Liver (tissue), 9 donors: ENCODE data around the gene ABCA9. TPM values are rescaled to one million over a fixed set of nuclear protein-coding genes. Genes with fewer than 3 reads are reported as not detected.

Source experiments
- DNase-seq: peaks from one replicate; pipeline ENCODE4 v3.0.0-alpha.2; 2017; ENCODE audit warnings: low spot score
- H3K27ac ChIP-seq, 2 donors: one replicate each; pipeline ENCODE4 v1.7.0; 2013; ENCODE audit warnings: inconsistent platforms in 2 of 2, low read length in 2 of 2, control low read depth in 1 of 2, low read depth in 1 of 2, mild to moderate bottlenecking in 1 of 2
- H3K27me3 ChIP-seq, 4 donors: one replicate each; pipeline versions ENCODE4 v1.6.1 to v1.7.0; 2013; ENCODE audit warnings: low read length in 3 of 4, inconsistent platforms in 1 of 4, mild to moderate bottlenecking in 1 of 4, moderate library complexity in 1 of 4; ENCODE audit not compliant: control insufficient read depth in 4 of 4, insufficient read depth in 4 of 4
- H3K36me3 ChIP-seq, 4 donors: one replicate each; pipeline versions ENCODE4 v1.6.1 to v1.7.0; 2013; ENCODE audit warnings: low read length in 3 of 4, mild to moderate bottlenecking in 3 of 4, low read depth in 1 of 4, moderate library complexity in 1 of 4; ENCODE audit not compliant: control insufficient read depth in 4 of 4, insufficient read depth in 3 of 4
- H3K4me1 ChIP-seq, 4 donors: one replicate each; pipeline versions ENCODE4 v1.6.1 to v1.7.0; 2013; ENCODE audit warnings: low read length in 3 of 4, mild to moderate bottlenecking in 3 of 4, moderate library complexity in 1 of 4; ENCODE audit not compliant: control insufficient read depth in 4 of 4, insufficient read depth in 4 of 4
- H3K4me3 ChIP-seq, 3 donors: one replicate each; pipeline versions ENCODE4 v1.6.1 to v1.7.0; 2013; ENCODE audit warnings: low read length in 3 of 3, control low read depth in 1 of 3, low read depth in 1 of 3, mild to moderate bottlenecking in 1 of 3
- H3K9ac ChIP-seq, 2 donors: one replicate each; pipeline ENCODE4 v1.7.0; 2013; ENCODE audit warnings: low read length in 2 of 2, mild to moderate bottlenecking in 2 of 2, moderate library complexity in 2 of 2, control low read depth in 1 of 2, low read depth in 1 of 2
- H3K9me3 ChIP-seq, 4 donors: one replicate each; pipeline versions ENCODE4 v1.6.1 to v1.7.0; 2013; ENCODE audit warnings: low read length in 3 of 4; ENCODE audit not compliant: control insufficient read depth in 4 of 4
- ATF3 ChIP-seq: IDR thresholded peaks from 2 replicates; pipeline ENCODE4 v1.6.1; 2016; ENCODE audit warnings: antibody characterized with exemption
- CTCF ChIP-seq: fragments of 150-350 bp; IDR thresholded peaks from 2 replicates; pipeline ENCODE4 v1.5.1; 2017; ENCODE audit warnings: improper control_type of control experiment, low read depth, low read length; ENCODE audit not compliant: missing input control
- EGR1 ChIP-seq, 2 donors: IDR thresholded peaks; 2 replicates each; pipeline ENCODE4 v1.6.1; 2016 to 2018; ENCODE audit warnings: antibody characterized with exemption in 2 of 2, low read depth in 2 of 2
- FOXA1 ChIP-seq: IDR thresholded peaks from 2 replicates; pipeline ENCODE4 v1.6.1; 2016; ENCODE audit warnings: antibody characterized with exemption
- FOXA2 ChIP-seq: IDR thresholded peaks from 2 replicates; pipeline ENCODE4 v1.6.1; 2016; ENCODE audit warnings: antibody characterized with exemption
- GABPA ChIP-seq, 2 donors: IDR thresholded peaks in 1 of 2; conservative IDR thresholded peaks in 1 of 2; 2 replicates each; pipeline ENCODE4 v1.6.1; 2016; ENCODE audit warnings: antibody characterized with exemption in 2 of 2, mild to moderate bottlenecking in 1 of 2, moderate library complexity in 1 of 2
- HNF4A ChIP-seq, 2 donors: conservative IDR thresholded peaks; 2 replicates each; pipeline ENCODE4 v1.6.1; 2016; ENCODE audit warnings: antibody characterized with exemption in 2 of 2, mild to moderate bottlenecking in 2 of 2
- HNF4G ChIP-seq: IDR thresholded peaks from 2 replicates; pipeline ENCODE4 v1.6.1; 2016; ENCODE audit warnings: antibody characterized with exemption
- JUND ChIP-seq, 2 donors: IDR thresholded peaks; 2 replicates each; pipeline ENCODE4 v1.6.1; 2016; ENCODE audit warnings: antibody characterized with exemption in 2 of 2
- MAX ChIP-seq: IDR thresholded peaks from 2 replicates; pipeline ENCODE4 v1.6.1; 2016; ENCODE audit warnings: antibody characterized with exemption
- NR2F2 ChIP-seq: IDR thresholded peaks from 2 replicates; pipeline ENCODE4 v1.6.1; 2016; ENCODE audit warnings: antibody characterized with exemption
- RAD21 ChIP-seq, 2 donors: IDR thresholded peaks; 2 replicates each; pipeline ENCODE4 v1.6.1; 2016; ENCODE audit warnings: antibody characterized with exemption in 2 of 2, mild to moderate bottlenecking in 2 of 2
- REST ChIP-seq: IDR thresholded peaks from 2 replicates; pipeline ENCODE4 v1.6.1; 2016; ENCODE audit warnings: antibody characterized with exemption, mild to moderate bottlenecking
- RXRA ChIP-seq, 2 donors: IDR thresholded peaks; 2 replicates each; pipeline ENCODE4 v1.6.1; 2017 to 2018; ENCODE audit warnings: antibody characterized with exemption in 2 of 2, mild to moderate bottlenecking in 1 of 2
- SP1 ChIP-seq: IDR thresholded peaks from 2 replicates; pipeline ENCODE4 v1.6.1; 2018; ENCODE audit warnings: antibody characterized with exemption, mild to moderate bottlenecking
- YY1 ChIP-seq: IDR thresholded peaks from 2 replicates; pipeline ENCODE4 v1.6.1; 2016; ENCODE audit warnings: antibody characterized with exemption, mild to moderate bottlenecking
- ZBTB33 ChIP-seq: IDR thresholded peaks from 2 replicates; pipeline ENCODE4 v1.6.1; 2016; ENCODE audit warnings: antibody characterized with exemption
- WGBS: extraction: QIAGEN DNeasy Blood & Tissue Kit; methylation state at CpG from one replicate; pipeline ENCODE4 v1.1.7; 2013; 5-methylcytosine and 5-hydroxymethylcytosine counted together
- polyA plus RNA-seq, 2 donors: library from polyadenylated mRNA; stranded (reverse) in 1 of 2; unstranded in 1 of 2; fragments of 200-250 nt in 1 of 2; fragments of >200 nt in 1 of 2; fragmentation: Nextera tagmentation in 1 of 2; extraction: Ambion mirVana in 1 of 2; gene quantifications; one replicate each; pipeline versions ENCODE4 v1.2.1 to v1.2.3, GENCODE V29; 2013 to 2015
- total RNA-seq, 2 donors: library from RNA; depleted of rRNA; stranded (reverse); fragments of >200 nt; gene quantifications; one replicate each; pipeline ENCODE4 v1.2.3, GENCODE V29; 2014
- donor health status: healthy.
- donor health status: healthy.
- donor health status: healthy.
- donor health status: healthy.
- donor health status: healthy.

Gene ABCA9
- total and polyA plus RNA-seq, 4 donors = 1.4 to 18.9 (median 5.9) TPM

GRCh38 chr17:69098625-69099024 is 37.9 kb upstream of the ABCA9 start:
- H3K27ac ChIP-seq = no peak overlapping the region
- no peaks in the 10 kb centered on the region for H3K27me3 ChIP-seq
- TF ChIP-seq NR2F2 (no peak), REST (no peak), MAX (no peak), ATF3 (no peak), CTCF (no peak), FOXA2 (no peak), RXRA (IDR thresholded peaks at IDR 0.05) (no peak)
- WGBS = 85% methylated on average over 4 of the region's 4 CpGs
- H3K36me3 ChIP-seq = peaks cover 8 to 65% (median 40%) of the 10 kb centered on the region in 4 donors
- H3K4me3 ChIP-seq = no peak overlapping the region
- H3K9ac ChIP-seq = no peak overlapping the region
- H3K4me1 ChIP-seq = no peaks in the 10 kb centered on the region
- DNase-seq = no peak
- H3K9me3 ChIP-seq = no peaks in the 10 kb centered on the region

- no peak overlapping the region for H3K9ac ChIP-seq
- 85% methylated on average over 1 of the region's 1 CpG for WGBS
- H3K4me1 ChIP-seq = no peaks in the 10 kb centered on the region
- TF ChIP-seq JUND (IDR thresholded peaks at IDR 0.05) (no peak), HNF4A (conservative IDR thresholded peaks at IDR 0.05) (no peak), RAD21 (IDR thresholded peaks at IDR 0.05) (no peak), HNF4G (no peak), FOXA1 (no peak), GABPA (IDR thresholded peaks at IDR 0.05 in 1 of 2, conservative IDR thresholded peaks at IDR 0.05 in 1 of 2) (no peak), ATF3 (no peak), MAX (no peak), SP1 (no peak), REST (no peak), ZBTB33 (no peak), EGR1 (IDR thresholded peaks at IDR 0.05; ENCODE audit: low read depth in 2 of 2) (no peak), YY1 (no peak), RXRA (IDR thresholded peaks at IDR 0.05) (no peak), FOXA2 (no peak), NR2F2 (no peak)
- no peak for DNase-seq
- H3K36me3 ChIP-seq = peaks cover 8 to 63% (median 41%) of the 10 kb centered on the region in 4 donors
- H3K27me3 ChIP-seq = no peaks in the 10 kb centered on the region
- no peak overlapping the region for H3K27ac ChIP-seq
- H3K9me3 ChIP-seq = no peaks in the 10 kb centered on the region
- no peak overlapping the region for H3K4me3 ChIP-seq
Measured at GRCh38 chr17:69096541-69096940, 35.8 kb upstream of the ABCA9 start.
